HEK293T (cell line): Measurements from ENCODE around the gene ALOX5AP.

ENCODE experiments used
- CTCF ChIA-PET: fragments of 350-600 bp; formaldehyde crosslinking; extraction: SDS; loops from one replicate; lab custom pipeline; 2021; ENCODE audit warnings: antibody characterized with exemption, inconsistent platforms; lab: Yijun Ruan, JAX
- POLR2A ChIA-PET: fragments of 350-600 bp; formaldehyde crosslinking; extraction: SDS; loops from one replicate; lab custom pipeline; 2020; ENCODE audit warnings: antibody characterized with exemption, inconsistent platforms; lab: Yijun Ruan, JAX
- DNase-seq: peaks from one replicate; pipeline ENCODE4 v3.0.0; 2012; ENCODE audit warnings: mixed read lengths; ENCODE audit errors: extremely low spot score
- ARNT ChIP-seq: fragments of 450-650 bp; IDR thresholded peaks from 2 replicates; pipeline ENCODE4 v1.6.1; 2017; ENCODE audit warnings: mild to moderate bottlenecking
- BHLHE40 ChIP-seq: fragments of 450-650 bp; IDR thresholded peaks from 2 replicates; pipeline ENCODE4 v1.6.1; 2016; ENCODE audit warnings: mild to moderate bottlenecking, moderate library complexity, borderline replicate concordance
- CTBP1 ChIP-seq: fragments of 450-650 bp; IDR thresholded peaks from 2 replicates; pipeline ENCODE4 v1.6.1; 2016; ENCODE audit warnings: borderline replicate concordance
- ELF4 ChIP-seq: fragments of 450-650 bp; IDR thresholded peaks from 2 replicates; pipeline ENCODE4 v1.6.1; 2017; ENCODE audit warnings: antibody characterized with exemption
- FOXA1 ChIP-seq: fragments of 450-650 bp; IDR thresholded peaks from 2 replicates; pipeline ENCODE4 v1.6.1; 2016; ENCODE audit warnings: mild to moderate bottlenecking
- FOXK2 ChIP-seq: fragments of 450-650 bp; IDR thresholded peaks from 2 replicates; pipeline ENCODE4 v1.6.1; 2016; ENCODE audit warnings: mild to moderate bottlenecking
- FOXM1 ChIP-seq: fragments of 450-650 bp; IDR thresholded peaks from 2 replicates; pipeline ENCODE4 v1.6.1; 2017; ENCODE audit warnings: mild to moderate bottlenecking, borderline replicate concordance
- HDGF ChIP-seq: fragments of 450-650 bp; IDR thresholded peaks from 2 replicates; pipeline ENCODE4 v1.6.1; 2017; ENCODE audit warnings: antibody characterized with exemption, borderline replicate concordance
- L3MBTL2 ChIP-seq: fragments of 450-650 bp; conservative IDR thresholded peaks from 2 replicates; pipeline ENCODE4 v1.6.1; 2016; ENCODE audit warnings: mild to moderate bottlenecking
- LEF1 ChIP-seq: fragments of 450-650 bp; IDR thresholded peaks from 2 replicates; pipeline ENCODE4 v1.6.1; 2017; ENCODE audit warnings: mild to moderate bottlenecking, borderline replicate concordance
- NFRKB ChIP-seq: fragments of 450-650 bp; IDR thresholded peaks from 2 replicates; pipeline ENCODE4 v1.6.1; 2016; ENCODE audit warnings: mild to moderate bottlenecking, moderate library complexity
- PKNOX1 ChIP-seq: fragments of 450-650 bp; IDR thresholded peaks from 2 replicates; pipeline ENCODE4 v1.6.1; 2016
- SP1 ChIP-seq: fragments of 450-650 bp; IDR thresholded peaks from 2 replicates; pipeline ENCODE4 v1.6.1; 2017
- SUZ12 ChIP-seq: fragments of 450-650 bp; IDR thresholded peaks from 2 replicates; pipeline ENCODE4 v1.6.1; 2016; ENCODE audit warnings: mild to moderate bottlenecking
- TARDBP ChIP-seq: fragments of 450-650 bp; IDR thresholded peaks from 2 replicates; pipeline ENCODE4 v1.6.1; 2016
- ZNF384 ChIP-seq: fragments of 450-650 bp; IDR thresholded peaks from 2 replicates; pipeline ENCODE4 v1.6.1; 2016

The ALOX5AP gene

DNA sequence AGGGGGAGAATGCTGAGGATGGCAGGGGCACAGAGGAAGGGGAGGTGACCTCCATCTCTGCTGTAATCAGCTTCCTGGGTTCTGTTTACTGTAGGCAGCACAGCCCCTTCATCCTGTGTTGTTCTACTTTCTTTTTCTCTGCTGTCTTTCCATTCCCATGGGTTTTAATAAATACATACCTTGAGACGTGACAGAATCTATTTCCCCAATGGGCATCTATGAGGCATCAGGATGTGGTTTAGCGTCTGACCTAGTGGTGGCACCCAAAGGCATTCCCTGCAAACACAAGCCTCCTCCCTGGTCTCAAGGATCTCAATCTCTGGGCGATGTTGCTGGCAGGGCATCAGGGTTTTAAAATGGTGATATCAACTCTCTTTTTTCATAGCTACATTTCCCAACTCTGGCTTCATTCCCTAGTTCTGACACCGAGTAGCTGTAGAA lies 60.8 kb downstream of the ALOX5AP start:
- ChIA-PET POLR2A (no interaction called here), CTCF (interaction anchor here (0.7 to 0.9 kb wide), 4 partner anchors 8 to 664 kb away, joined by 3 to 4 read pairs (median 4); no protein-coding TSS in a partner anchor)
- TF ChIP-seq PKNOX1 (no peak), CTBP1 (no peak), NFRKB (no peak), TARDBP (no peak), FOXA1 (no peak), ZNF384 (no peak), FOXM1 (no peak)
- no peak for DNase-seq

DNA sequence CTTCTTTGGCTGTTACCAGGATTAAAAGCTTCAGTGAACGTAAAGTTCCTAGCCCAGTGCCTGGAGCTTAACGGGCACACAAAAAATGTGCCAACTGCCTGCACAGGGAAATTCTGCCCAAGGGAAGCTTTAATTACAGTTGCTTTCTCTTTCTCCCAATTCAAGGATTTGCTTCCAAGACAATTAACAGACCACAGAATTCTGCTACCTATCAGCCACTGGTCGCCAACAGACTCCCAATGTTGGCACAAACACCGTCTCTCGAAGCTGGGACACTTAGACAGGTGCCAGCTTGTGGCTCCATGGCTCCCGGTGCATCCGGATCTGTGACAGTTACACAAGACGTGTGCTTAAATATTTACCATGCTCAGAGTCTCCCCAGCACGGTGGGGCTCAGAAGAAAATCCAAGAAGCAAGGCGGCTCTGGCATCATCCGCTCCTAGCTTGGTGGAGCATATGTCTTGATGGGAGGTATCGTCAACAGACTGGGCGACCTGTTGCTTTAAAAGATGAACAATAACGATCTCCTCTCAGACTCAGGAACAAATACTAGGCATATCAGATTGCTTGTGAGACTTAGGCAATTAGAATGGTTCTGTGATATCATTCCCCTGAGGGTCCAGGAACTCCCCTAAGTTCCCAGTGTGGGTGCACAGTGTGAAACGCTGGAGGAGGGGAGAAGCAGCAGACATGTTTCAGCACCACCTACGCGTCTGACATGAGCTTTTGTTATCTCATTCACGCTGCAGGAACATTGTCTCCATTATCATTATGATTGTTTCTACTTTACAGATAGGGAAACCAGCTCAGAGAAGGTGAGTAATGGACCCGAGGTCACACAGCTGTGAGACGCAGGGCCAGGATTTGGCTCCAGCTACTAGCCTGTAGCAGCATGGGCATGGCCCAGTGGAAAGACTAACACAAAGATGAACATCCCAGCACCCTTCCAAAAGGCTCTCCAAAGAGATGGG lies 61.6 kb downstream of the ALOX5AP start:
- POLR2A ChIA-PET = no interaction called here
- TF ChIP-seq PKNOX1 = no peak
- no peak for TF ChIP-seq LEF1
- TF ChIP-seq FOXA1 = no peak
- CTCF ChIA-PET = interaction anchor here (0.6 to 0.9 kb wide), 3 partner anchors 11 to 728 kb away, joined by 3 to 4 read pairs (median 4); no protein-coding TSS in a partner anchor
- no peak for DNase-seq

DNA sequence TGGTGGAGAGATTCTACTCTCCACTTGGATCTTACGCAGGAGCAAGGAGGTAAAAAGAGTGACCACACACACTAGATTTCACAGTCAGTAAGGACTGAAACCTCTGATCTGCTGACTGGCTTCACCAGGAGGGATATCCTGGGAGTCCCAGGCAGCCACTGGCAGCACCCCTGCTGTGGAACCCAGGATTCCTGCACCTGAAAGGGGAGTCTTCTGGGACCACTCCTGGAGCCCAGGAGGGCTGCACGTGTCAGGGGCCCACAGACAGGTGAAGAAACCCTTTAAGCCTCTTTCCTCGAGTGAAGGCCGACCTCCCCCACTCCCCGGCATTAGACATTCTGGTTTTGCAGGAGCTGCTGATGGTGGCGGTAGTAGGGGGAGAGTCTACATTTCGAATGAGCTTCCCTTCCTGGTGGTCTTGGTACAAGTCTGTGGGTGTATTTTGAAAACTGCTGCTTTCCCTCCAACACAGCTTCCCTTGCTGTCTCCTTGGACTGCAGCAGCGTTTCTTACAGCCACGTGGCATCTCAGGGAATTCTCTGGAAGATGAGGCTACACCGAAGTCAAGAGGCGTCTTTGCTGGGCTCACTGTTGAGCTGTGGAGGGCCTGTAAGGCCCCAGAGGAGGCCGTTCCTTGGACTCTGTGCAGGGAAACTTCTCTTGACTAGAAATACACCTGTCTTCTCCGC lies 62.6 kb downstream of the ALOX5AP start:
- no peak for DNase-seq
- TF ChIP-seq HDGF (no peak), ARNT (no peak), SUZ12 (no peak), TARDBP (no peak), NFRKB (no peak), FOXA1 (no peak), L3MBTL2 (no peak), CTBP1 (no peak), FOXM1 (no peak), PKNOX1 (no peak), FOXK2 (no peak), BHLHE40 (no peak), ELF4 (no peak), SP1 (no peak), LEF1 (no peak), ZNF384 (no peak)
- ChIA-PET CTCF (interaction anchor here (0.9 kb wide), 1 partner anchor 79 kb away, joined by 3 read pairs; no protein-coding TSS in a partner anchor), POLR2A (no interaction called here)

- TF ChIP-seq FOXA1 (no peak), ARNT (no peak), FOXK2 (no peak), FOXM1 (no peak), SP1 (no peak), SUZ12 (no peak), ELF4 (no peak), PKNOX1 (no peak)
- ChIA-PET CTCF (interaction anchor here (0.7 to 0.9 kb wide), 2 partner anchors 80 to 112 kb away, joined by 3 read pairs; no protein-coding TSS in a partner anchor), POLR2A (no interaction called here)
- DNase-seq = no peak
Measured at GRCh38 chr13:30798776-30799355, 63.5 kb downstream of the ALOX5AP start.

DNA sequence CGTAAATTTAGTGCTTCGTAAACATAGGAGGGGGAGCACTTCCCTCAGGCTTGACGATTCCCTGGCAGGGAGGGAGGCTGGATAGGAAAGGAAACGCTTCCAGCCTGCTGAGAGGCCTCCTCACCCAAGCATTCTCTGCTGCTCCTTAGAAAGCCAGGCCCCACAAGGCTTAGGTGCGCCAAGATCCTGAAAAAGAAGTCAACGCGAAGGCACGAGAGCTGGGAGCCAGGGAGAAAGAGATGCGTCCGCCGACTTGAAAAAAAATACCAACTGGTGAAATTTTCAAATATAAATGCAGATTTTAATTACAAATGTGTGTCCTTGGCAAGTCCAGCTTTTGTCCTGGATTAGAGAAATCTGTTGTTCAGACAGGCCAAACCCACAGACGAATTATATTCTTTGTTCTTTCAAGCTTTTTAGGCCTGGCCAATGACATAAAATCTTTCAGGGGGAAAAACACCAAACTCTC lies 64.0 kb downstream of the ALOX5AP start:
- DNase-seq = no peak
- TF ChIP-seq CTBP1 (no peak), LEF1 (no peak), ZNF384 (no peak), BHLHE40 (no peak), TARDBP (no peak), L3MBTL2 (no peak), SUZ12 (no peak), ARNT (no peak), SP1 (no peak)
- POLR2A ChIA-PET = no interaction called here
- CTCF ChIA-PET = interaction anchor here (0.7 kb wide), 1 partner anchor 113 kb away, joined by 3 read pairs; no protein-coding TSS in a partner anchor
